A549 treated with CpdA at 1 μM for 4 hours (cell line): Measurements from ENCODE around the gene CSK. TPM values are rescaled to one million over a fixed set of nuclear protein-coding genes. Genes with fewer than 3 reads are reported as not detected.

Source experiments
- total RNA-seq: library from RNA; stranded (reverse); fragments of 200-300 nt; extraction: Qiagen RNA extraction; gene quantifications from 5 replicates; pipeline ENCODE4 v1.2.3, GENCODE V29; 2022; ENCODE audit warnings: low read depth

Gene CSK
- total RNA-seq, result 57.6 to 72.3 TPM (median 65.0 TPM) in 5 replicates

GRCh38 chr15:74781431-74782258, at the start of gene CSK:
Gene CSK, plus strand, starts transcription at chr15:74782080. Its CDS starts 16,218 bp downstream, at chr15:74798298.

GRCh38 chr15:74748322-74748946, 33.4 kb upstream of the CSK start, which contains the start of gene CYP1A2:
Gene CYP1A2, plus strand, starts transcription at chr15:74748845. Its CDS starts 894 bp downstream, at chr15:74749739.

GRCh38 chr15:74812533-74812932, 30.7 kb downstream of the CSK start, which contains the start of gene LMAN1L:
Gene LMAN1L, plus strand, starts transcription at chr15:74812835. Its CDS starts 20 bp downstream, at chr15:74812855.

GRCh38 chr15:74826364-74826819, 44.5 kb downstream of the CSK start, which contains the start of gene CPLX3:
Gene CPLX3, plus strand, starts transcription at chr15:74826627. Its CDS starts 77 bp downstream, at chr15:74826704.

GRCh38 chr15:74842581-74843444, 60.9 kb downstream of the CSK start, which contains the start of gene ULK3:
Gene ULK3, minus strand, starts transcription at chr15:74843156. Its CDS starts 51 bp downstream, at chr15:74843105.

Other genes with a start within 250 kb of the CSK start
- gene ARID3B, start 240.9 kb upstream of the CSK start, total RNA-seq, result 3.2 to 4.5 TPM (median 3.5 TPM) in 5 replicates
- gene CLK3, start 166.2 kb upstream of the CSK start, total RNA-seq, result 39.1 to 43.7 TPM (median 40.5 TPM) in 5 replicates
- gene EDC3, start 86.1 kb upstream of the CSK start, total RNA-seq, result 18.5 to 24.0 TPM (median 19.8 TPM) in 5 replicates
- gene CYP1A1, start 56.6 kb upstream of the CSK start, total RNA-seq, result 1.1 to 2.1 TPM (median 2.0 TPM) in 5 replicates
- not detected in 5 replicates for gene CYP1A2, start 33.2 kb upstream of the CSK start, total RNA-seq
- gene LMAN1L, start 30.8 kb downstream of the CSK start, total RNA-seq, result not detected in 5 replicates
- not detected in 5 replicates for gene CPLX3, start 44.5 kb downstream of the CSK start, total RNA-seq
- gene ULK3, start 61.1 kb downstream of the CSK start, total RNA-seq, result 30.7 to 46.1 TPM (median 35.7 TPM) in 5 replicates
- 57.1 to 68.8 TPM (median 66.9 TPM) in 5 replicates for gene SCAMP2, start 91.3 kb downstream of the CSK start, total RNA-seq
- 27.0 to 35.8 TPM (median 34.1 TPM) in 5 replicates for gene MPI, start 108.0 kb downstream of the CSK start, total RNA-seq
- gene FAM219B, start 124.8 kb downstream of the CSK start, total RNA-seq, result 32.6 to 36.5 TPM (median 33.6 TPM) in 5 replicates
- 459 to 606 TPM (median 556 TPM) in 5 replicates for gene COX5A, start 156.0 kb downstream of the CSK start, total RNA-seq
- gene RPP25, start 174.7 kb downstream of the CSK start, total RNA-seq, result 18.9 to 28.8 TPM (median 27.3 TPM) in 5 replicates
- 13.8 to 15.2 TPM (median 14.6 TPM) in 5 replicates for gene SCAMP5, start 213.5 kb downstream of the CSK start, total RNA-seq
- 16.9 to 21.9 TPM (median 18.6 TPM) in 5 replicates for gene PPCDC, start 241.5 kb downstream of the CSK start, total RNA-seq